Activated B cell treated with CpG ODN at 0.5 μM for 24 hours (primary cell): ENCODE measurements around the gene ZIC2. TPM values are rescaled to one million over a fixed set of nuclear protein-coding genes. Genes with fewer than 3 reads are reported as not detected.

Experiments used
- ATAC-seq: fragments of 200-7000 bp; cut with Tn5 transposase; one replicate; pipeline ENCODE4 v1.10.0; 2021; ENCODE audit warnings: low read depth, mild to moderate bottlenecking, moderate library complexity
- CTCF ChIA-PET: fragments of 350-600 bp; sonication (Branson Sonifier 250); formaldehyde crosslinking; loops from one replicate; lab custom pipeline; 2021; ENCODE audit warnings: antibody characterized with exemption; lab: Charles Lee
- POLR2A ChIA-PET: fragments of 350-600 bp; sonication (Branson Sonifier 250); formaldehyde crosslinking; loops from one replicate; lab custom pipeline; 2021; ENCODE audit warnings: antibody characterized with exemption; lab: Charles Lee
- DNase-seq: peaks from one replicate; pipeline ENCODE4 v3.0.0; 2022
- H3K27ac Mint-ChIP-seq: one replicate; pipeline ENCODE4 v1.8.0; 2020; ENCODE audit warnings: mixed read lengths
- H3K27me3 Mint-ChIP-seq: one replicate; pipeline ENCODE4 v1.8.0; 2021; ENCODE audit warnings: mixed read lengths
- H3K36me3 Mint-ChIP-seq: one replicate; pipeline ENCODE4 v1.8.0; 2021; ENCODE audit warnings: low read depth, mixed read lengths
- H3K4me1 Mint-ChIP-seq: one replicate; pipeline ENCODE4 v1.8.0; 2021; ENCODE audit warnings: mixed read lengths
- H3K4me3 Mint-ChIP-seq: one replicate; pipeline ENCODE4 v1.8.0; 2020; ENCODE audit warnings: mild to moderate bottlenecking, mixed read lengths
- H3K9me3 Mint-ChIP-seq: one replicate; pipeline ENCODE4 v1.8.0; 2020; ENCODE audit warnings: mixed read lengths
- CTCF ChIP-seq: fragments of 200-600 bp; IDR thresholded peaks from one replicate; pipeline ENCODE4 v1.8.0; 2022; ENCODE audit warnings: antibody characterized with exemption, mild to moderate bottlenecking
- intact Hi-C: fragments of 100-400 bp; cut with micrococcal nuclease; formaldehyde crosslinking; loops from one replicate; pipeline ENCODE4 v1.15.1; 2024
- total RNA-seq: library from RNA; stranded (reverse); gene quantifications from 2 replicates; pipeline ENCODE4 v1.2.3, GENCODE V29; 2022

The ZIC2 gene
- total RNA-seq = not detected in 2 replicates

- ChIA-PET CTCF (no interaction called here), POLR2A (interaction anchor here (0.7 to 1.1 kb wide), 2 partner anchors 10 to 107 kb away, joined by 3 read pairs; partner anchors contain the start of gene PCCA)
- TF ChIP-seq CTCF = no peak
- peaks cover 4% of the 10 kb centered on the region for H3K9me3 Mint-ChIP-seq
- no peak for DNase-seq
- peak within 1 kb of the TSS; percentile 61 for H3K4me3 Mint-ChIP-seq
- peak within 1 kb of the TSS; percentile 41 for H3K27ac Mint-ChIP-seq
- peak; percentile 4 for ATAC-seq
- intact Hi-C loops = loop anchor here (2.0 to 5.0 kb wide), 2 partner anchors 13 to 324 kb away; no protein-coding TSS in a partner anchor
- H3K36me3 Mint-ChIP-seq = peaks cover 5% of the 10 kb centered on the region
- H3K27me3 Mint-ChIP-seq = peaks cover 53% of the 10 kb centered on the region
- H3K4me1 Mint-ChIP-seq = peaks cover 2% of the 10 kb centered on the region
These were observed at the start of gene ZIC2 for GRCh38 chr13:99981735-99982035. ZIC2 (plus strand) TSS chr13:99981784; CDS start chr13:99982065, 281 bp downstream.

- Mint-ChIP-seq H3K4me1 (no peaks in the 10 kb centered on the region), H3K27me3 (peaks cover 13% of the 10 kb centered on the region), H3K36me3 (no peaks in the 10 kb centered on the region), H3K4me3 (no peak overlapping the region), H3K27ac (no peak overlapping the region), H3K9me3 (no peaks in the 10 kb centered on the region)
- intact Hi-C loops = no loop called here
- CTCF ChIA-PET = no interaction called here
- POLR2A ChIA-PET = no interaction called here
- TF ChIP-seq CTCF = no peak
- DNase-seq = no peak
- no peak for ATAC-seq
These were observed 48.7 kb upstream of the ZIC2 start for GRCh38 chr13:99932912-99933311.

GRCh38 chr13:99935772-99936171, 45.8 kb upstream of the ZIC2 start:
- TF ChIP-seq CTCF = no peak
- ChIA-PET CTCF (no interaction called here), POLR2A (no interaction called here)
- H3K9me3 Mint-ChIP-seq = no peaks in the 10 kb centered on the region
- no peaks in the 10 kb centered on the region for H3K36me3 Mint-ChIP-seq
- intact Hi-C loops = no loop called here
- H3K27me3 Mint-ChIP-seq = peaks cover 19% of the 10 kb centered on the region
- DNase-seq (no peak), ATAC-seq (no peak)
- no peaks in the 10 kb centered on the region for H3K4me1 Mint-ChIP-seq
- no peak overlapping the region for H3K27ac Mint-ChIP-seq
- no peak overlapping the region for H3K4me3 Mint-ChIP-seq

GRCh38 chr13:99938635-99939034, 42.9 kb upstream of the ZIC2 start:
- no peaks in the 10 kb centered on the region for H3K9me3 Mint-ChIP-seq
- no peak overlapping the region for H3K4me3 Mint-ChIP-seq
- H3K27ac Mint-ChIP-seq = no peak overlapping the region
- DNase-seq (no peak), ATAC-seq (no peak)
- POLR2A ChIA-PET = no interaction called here
- CTCF ChIA-PET = no interaction called here
- peaks cover 27% of the 10 kb centered on the region for H3K27me3 Mint-ChIP-seq
- H3K36me3 Mint-ChIP-seq = no peaks in the 10 kb centered on the region
- no peak for TF ChIP-seq CTCF
- H3K4me1 Mint-ChIP-seq = no peaks in the 10 kb centered on the region
- intact Hi-C loops = no loop called here

- Mint-ChIP-seq H3K36me3 (no peaks in the 10 kb centered on the region), H3K27ac (no peak overlapping the region), H3K9me3 (no peaks in the 10 kb centered on the region), H3K4me3 (no peak overlapping the region), H3K4me1 (no peaks in the 10 kb centered on the region), H3K27me3 (peaks cover 39% of the 10 kb centered on the region)
- CTCF ChIA-PET = no interaction called here
- TF ChIP-seq CTCF = no peak
- intact Hi-C loops = no loop called here
- POLR2A ChIA-PET = no interaction called here
- ATAC-seq = no peak
- no peak for DNase-seq
These were observed 40.5 kb upstream of the ZIC2 start for GRCh38 chr13:99941086-99941485.
